ENCODE measurements around the gene HOXC9.

GRCh38 chr12:54040648-54041047 lies 40.7 kb downstream of the HOXC9 start:
- TF ChIP-seq CTCF (conservative IDR thresholded peaks at IDR 0.05; ENCODE audit: low read depth, low read length), result no peak
- TF ChIP-seq EZH2 (IDR thresholded peaks at IDR 0.05; ENCODE audit: borderline replicate concordance, low read depth, low read length, poor library complexity, severe bottlenecking), result no peak
